GM12874 (cell line): ENCODE measurements around the gene RPS19BP1.

Source experiments
- TF ChIP-seq, protein P1 (sequence below): IDR thresholded peaks from 2 replicates; pipeline ENCODE4 v1.5.1; 2011; ENCODE audit warnings: low read depth, mild to moderate bottlenecking, control low read depth, low read length, moderate library complexity; ENCODE audit not compliant: insufficient read depth

RPS19BP1 gene

DNA sequence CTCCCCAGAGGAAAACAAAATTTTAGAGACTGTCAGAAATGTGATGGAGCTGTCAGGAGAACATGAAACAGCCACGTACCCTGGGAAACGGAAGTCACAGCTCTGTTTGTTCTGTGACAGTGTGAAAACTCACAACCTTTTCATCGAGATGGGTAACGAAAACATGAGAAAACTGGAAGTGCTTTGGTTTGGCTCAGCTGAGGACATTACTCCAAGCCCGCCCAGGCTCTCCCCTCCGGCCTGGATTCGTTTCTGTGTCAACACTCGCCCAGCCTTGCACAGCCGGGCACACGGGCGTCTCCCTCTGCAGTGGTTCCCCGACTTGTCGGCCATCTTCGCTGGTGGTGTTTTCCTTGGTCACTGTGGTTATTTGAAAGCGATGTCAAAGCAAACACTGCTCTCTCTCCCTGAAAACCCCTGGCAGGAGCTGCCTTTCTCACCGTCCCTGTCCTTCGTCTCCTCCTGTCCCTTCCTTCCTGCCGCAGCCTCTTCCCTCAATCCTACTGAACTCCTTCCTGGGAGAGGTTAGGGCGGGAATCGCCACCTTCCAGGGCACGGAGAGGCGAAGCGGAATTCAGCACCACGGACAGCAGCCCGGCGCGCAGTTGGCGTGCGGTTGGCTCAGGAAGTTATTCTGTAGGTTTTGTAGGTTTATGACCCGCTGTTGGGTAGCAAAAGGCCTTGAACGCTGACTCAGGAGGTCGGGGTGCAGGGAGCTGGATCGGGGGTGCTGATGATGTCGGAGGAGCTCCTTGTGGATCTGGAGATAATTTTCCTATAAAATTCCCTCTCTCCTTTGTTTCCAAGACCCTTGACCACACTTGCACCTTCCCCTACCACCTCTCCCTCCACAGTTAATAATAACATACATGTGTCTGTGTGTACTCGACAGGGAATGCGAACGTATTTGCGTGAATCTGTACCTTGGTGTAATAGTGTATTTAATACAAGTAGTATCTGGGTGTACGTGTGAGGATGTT lies 13.1 kb upstream of the RPS19BP1 start:
- TF ChIP-seq, protein P1, sequence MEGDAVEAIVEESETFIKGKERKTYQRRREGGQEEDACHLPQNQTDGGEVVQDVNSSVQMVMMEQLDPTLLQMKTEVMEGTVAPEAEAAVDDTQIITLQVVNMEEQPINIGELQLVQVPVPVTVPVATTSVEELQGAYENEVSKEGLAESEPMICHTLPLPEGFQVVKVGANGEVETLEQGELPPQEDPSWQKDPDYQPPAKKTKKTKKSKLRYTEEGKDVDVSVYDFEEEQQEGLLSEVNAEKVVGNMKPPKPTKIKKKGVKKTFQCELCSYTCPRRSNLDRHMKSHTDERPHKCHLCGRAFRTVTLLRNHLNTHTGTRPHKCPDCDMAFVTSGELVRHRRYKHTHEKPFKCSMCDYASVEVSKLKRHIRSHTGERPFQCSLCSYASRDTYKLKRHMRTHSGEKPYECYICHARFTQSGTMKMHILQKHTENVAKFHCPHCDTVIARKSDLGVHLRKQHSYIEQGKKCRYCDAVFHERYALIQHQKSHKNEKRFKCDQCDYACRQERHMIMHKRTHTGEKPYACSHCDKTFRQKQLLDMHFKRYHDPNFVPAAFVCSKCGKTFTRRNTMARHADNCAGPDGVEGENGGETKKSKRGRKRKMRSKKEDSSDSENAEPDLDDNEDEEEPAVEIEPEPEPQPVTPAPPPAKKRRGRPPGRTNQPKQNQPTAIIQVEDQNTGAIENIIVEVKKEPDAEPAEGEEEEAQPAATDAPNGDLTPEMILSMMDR: no peak

DNA sequence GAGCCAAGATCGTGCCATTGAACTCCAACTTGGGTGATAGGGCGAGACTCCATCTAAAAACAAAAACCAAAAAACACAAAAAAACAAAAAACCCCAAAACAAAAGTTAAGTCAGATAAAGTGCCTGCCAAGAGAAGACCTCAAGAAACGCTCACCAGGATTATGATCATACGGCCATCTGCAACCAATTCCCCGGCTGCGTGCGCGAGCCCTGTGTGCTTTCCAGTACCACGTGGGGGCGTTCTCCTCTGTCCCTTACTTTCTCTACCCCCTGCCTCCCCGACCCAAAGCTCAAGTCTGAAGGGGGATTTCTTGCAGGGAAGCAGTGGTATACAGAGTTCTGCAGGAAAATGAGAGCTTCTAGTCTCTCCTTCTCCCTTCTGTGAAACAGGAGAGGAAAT lies 10.5 kb upstream of the RPS19BP1 start:
- TF ChIP-seq, protein P1: peak; percentile 49; the same call in 1 of the 2 replicates

DNA sequence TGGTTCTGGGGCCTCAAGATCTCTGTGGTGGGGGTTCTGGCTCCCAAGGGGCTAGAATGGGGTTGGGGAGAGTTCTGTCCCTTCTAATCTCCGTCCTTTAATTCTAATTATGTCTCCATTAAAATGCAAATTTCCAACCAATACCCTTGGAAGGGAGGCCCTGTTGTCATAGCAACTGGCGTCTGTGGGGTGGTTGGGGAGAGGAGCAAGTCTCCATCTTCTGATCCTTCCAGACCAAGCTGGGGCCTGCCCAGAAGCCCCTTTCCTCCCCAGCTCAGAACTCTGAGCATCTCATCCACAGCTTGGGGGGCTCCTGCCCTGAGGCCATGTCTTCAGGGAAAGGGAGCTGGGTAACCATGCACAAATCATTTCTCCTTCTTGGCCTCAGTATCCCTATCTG lies 5.4 kb upstream of the RPS19BP1 start:
- TF ChIP-seq, protein P1: no peak

DNA sequence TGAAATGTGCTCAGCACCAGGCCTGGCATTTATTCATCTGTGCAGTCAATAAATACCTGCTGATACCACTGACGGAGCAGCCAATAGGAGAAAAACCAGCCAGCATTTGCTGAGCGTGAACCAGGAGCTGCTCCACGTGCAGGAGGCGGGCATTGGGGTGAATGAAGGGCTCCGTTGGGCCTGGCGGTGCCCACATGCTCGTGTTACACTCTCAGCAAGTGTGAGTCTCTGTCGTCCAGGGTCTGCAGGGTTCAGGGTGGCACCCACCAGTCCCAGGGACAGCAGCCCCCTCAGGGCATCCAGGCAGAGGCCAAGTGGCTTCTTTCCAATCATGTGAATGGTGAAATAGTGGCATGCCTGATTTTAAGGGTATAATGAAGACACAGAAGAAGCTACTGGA lies 4.2 kb upstream of the RPS19BP1 start:
- TF ChIP-seq, protein P1: no peak

DNA sequence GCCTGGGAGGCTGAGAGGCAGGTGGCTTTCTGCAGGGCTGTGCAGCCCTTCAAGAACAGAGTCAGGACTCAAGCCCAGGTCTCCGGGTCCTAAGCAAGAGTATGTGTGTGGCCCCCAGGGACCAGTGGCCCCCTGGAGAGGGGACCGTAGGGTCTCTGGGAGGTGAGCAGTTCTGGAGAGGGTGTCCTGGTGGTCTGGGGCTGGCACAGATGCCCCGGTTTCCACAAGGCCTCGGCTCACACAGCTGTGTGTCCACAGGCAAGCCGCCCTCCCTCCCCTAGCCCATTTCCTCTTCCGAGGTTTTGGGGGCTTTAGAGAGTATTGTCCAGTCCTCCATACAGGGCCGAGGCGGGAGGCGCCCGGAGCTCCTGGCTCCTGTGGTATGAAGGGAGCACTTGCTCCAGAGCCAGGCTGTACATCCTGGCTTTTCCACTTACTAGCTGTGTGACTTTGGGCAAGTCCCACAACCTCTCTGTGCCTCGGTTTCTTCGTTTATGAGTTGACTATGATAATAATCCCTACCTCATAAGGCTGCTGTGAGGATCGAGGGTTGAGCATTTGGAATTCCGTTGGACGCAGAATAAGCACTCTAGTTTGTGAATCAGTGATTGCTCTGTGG lies 3.4 kb upstream of the RPS19BP1 start:
- TF ChIP-seq, protein P1: no peak

DNA sequence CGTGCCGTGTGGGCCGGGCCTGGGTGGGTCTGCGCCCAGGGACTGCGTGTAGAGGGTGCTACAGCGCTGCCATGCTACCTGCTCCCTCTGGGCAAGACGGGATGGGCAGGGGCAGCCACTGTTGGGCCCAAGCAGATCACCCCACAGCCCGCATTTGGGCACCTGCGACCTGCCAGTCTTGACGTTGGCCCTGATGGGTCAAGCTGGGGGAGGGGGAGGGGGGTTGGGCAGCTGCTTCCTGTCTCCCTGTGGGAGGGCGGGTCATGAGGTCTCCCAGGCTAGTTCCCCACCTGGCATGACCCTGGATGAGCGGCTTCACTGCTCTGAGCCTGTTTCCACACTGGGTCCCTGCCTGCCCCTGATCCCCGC lies 2.8 kb upstream of the RPS19BP1 start:
- TF ChIP-seq, protein P1: no peak

DNA sequence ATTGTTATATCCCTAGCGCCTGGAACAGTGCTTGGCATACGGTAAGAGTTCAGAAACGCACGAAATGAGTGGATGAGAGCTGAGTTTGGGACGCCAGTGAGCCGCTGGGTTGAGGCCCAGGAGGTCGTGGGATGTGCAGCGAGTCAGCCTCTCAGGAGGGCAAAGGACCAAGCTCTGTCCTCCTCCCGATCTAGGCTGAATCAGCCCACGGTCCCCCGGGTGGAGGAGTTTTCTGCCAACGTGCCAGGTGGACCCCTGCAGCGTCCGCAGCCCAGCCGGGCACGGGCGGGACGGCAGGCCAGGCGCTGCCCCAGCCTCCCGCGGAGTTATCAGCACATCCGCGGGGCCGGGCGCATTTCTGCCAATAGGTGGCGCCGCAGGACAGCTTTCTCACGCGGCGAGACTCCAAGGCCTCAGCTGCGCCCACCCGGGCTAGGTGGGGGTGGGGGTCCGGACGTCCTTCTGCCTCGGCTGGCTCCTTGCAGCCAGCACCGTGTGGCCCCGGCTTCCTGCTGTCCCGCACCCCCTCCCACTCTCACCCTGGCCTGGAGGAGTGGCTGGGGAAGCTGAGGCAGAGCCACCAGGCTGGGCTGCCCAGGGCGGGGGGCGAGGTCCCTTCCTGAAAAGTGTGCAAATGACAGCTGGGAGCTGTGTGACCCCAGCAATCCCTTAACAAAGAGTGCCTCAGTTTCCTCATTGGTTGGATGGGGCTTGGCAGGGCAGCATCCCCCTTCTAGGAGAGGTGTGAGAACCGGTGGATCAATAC lies 2.2 kb upstream of the RPS19BP1 start:
- TF ChIP-seq, protein P1: peak; percentile 89
